ENCODE results near the gene LALBA. TPM values are rescaled to one million over a fixed set of nuclear protein-coding genes. Genes with fewer than 3 reads are reported as not detected.

Gene LALBA
- total RNA-seq, 1 experiment from 2014 or later: not detected

DNA sequence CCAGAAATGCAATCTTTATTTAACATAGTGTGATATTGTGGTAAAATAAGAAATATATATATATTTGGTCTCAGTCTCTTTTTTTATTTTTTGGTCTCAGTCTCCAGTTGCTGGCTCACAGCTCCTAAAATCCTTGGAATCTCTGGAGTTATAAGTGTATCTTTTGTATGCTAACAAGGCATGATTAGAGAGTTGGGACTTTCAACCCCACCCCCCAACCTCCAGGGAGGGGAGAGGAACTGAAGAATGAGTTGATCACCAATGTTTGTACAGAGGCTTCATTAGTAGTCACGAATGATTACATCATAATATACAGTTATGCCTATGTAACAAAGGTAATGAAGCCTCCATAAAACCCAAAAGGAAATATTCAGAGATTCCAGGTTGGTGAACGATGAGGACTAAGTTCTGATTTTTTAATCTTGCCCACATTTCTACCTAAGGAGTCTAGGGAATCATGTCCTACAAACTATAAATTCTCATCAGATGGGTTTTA is 22.8 kb upstream of the LALBA start:
- Mint-ChIP-seq H3K4me1 (peaks cover 2% of the 10 kb centered on the region), H3K36me3 (no peaks in the 10 kb centered on the region), H3K9me3 (peaks cover 23% of the 10 kb centered on the region), H3K27ac (no peak overlapping the region), H3K4me3 (no peak overlapping the region), H3K27me3 (ENCODE audit: low read depth) (no peaks in the 10 kb centered on the region; the same call in 1 of the 2 replicates)
- no peak for ATAC-seq
- POLR2A ChIA-PET: no interaction called here
- no peak for DNase-seq (ENCODE audit: low spot score)
- TF ChIP-seq JUN (CRISPR knock-in tag; IDR thresholded peaks at IDR 0.05) (no peak), ZBTB21 (CRISPR knock-in tag; IDR thresholded peaks at IDR 0.05; ENCODE audit: borderline replicate concordance) (no peak), NR3C1 (CRISPR knock-in tag; conservative IDR thresholded peaks at IDR 0.05; ENCODE audit: low read depth) (no peak), NR1H2 (CRISPR knock-in tag; IDR thresholded peaks at IDR 0.05) (no peak), TEAD1 (CRISPR knock-in tag; IDR thresholded peaks at IDR 0.05) (no peak), IRF2 (CRISPR knock-in tag; IDR thresholded peaks at IDR 0.05; ENCODE audit: borderline replicate concordance, low read depth) (no peak), KAT7 (CRISPR knock-in tag; IDR thresholded peaks at IDR 0.05; ENCODE audit: borderline replicate concordance) (no peak), ZNF317 (CRISPR knock-in tag; IDR thresholded peaks at IDR 0.05; ENCODE audit: borderline replicate concordance, low read depth) (no peak), GABPB1 (CRISPR knock-in tag; IDR thresholded peaks at IDR 0.05) (no peak), SMAD4 (CRISPR knock-in tag; IDR thresholded peaks at IDR 0.05) (no peak), SP1 (CRISPR knock-in tag; conservative IDR thresholded peaks at IDR 0.05) (no peak), HMGA2 (CRISPR knock-in tag; IDR thresholded peaks at IDR 0.05) (no peak), CREM (CRISPR knock-in tag; IDR thresholded peaks at IDR 0.05) (no peak)
- TF ChIP-seq, protein P1, sequence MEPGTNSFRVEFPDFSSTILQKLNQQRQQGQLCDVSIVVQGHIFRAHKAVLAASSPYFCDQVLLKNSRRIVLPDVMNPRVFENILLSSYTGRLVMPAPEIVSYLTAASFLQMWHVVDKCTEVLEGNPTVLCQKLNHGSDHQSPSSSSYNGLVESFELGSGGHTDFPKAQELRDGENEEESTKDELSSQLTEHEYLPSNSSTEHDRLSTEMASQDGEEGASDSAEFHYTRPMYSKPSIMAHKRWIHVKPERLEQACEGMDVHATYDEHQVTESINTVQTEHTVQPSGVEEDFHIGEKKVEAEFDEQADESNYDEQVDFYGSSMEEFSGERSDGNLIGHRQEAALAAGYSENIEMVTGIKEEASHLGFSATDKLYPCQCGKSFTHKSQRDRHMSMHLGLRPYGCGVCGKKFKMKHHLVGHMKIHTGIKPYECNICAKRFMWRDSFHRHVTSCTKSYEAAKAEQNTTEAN (CRISPR knock-in tag; IDR thresholded peaks at IDR 0.05): no peak
- TF ChIP-seq, protein P2, sequence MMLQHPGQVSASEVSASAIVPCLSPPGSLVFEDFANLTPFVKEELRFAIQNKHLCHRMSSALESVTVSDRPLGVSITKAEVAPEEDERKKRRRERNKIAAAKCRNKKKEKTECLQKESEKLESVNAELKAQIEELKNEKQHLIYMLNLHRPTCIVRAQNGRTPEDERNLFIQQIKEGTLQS (CRISPR knock-in tag; conservative IDR thresholded peaks at IDR 0.05): no peak
- TF ChIP-seq, protein P3, sequence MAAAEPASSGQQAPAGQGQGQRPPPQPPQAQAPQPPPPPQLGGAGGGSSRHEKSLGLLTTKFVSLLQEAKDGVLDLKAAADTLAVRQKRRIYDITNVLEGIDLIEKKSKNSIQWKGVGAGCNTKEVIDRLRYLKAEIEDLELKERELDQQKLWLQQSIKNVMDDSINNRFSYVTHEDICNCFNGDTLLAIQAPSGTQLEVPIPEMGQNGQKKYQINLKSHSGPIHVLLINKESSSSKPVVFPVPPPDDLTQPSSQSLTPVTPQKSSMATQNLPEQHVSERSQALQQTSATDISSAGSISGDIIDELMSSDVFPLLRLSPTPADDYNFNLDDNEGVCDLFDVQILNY (CRISPR knock-in tag; IDR thresholded peaks at IDR 0.05): no peak
- CTCF ChIA-PET: no interaction called here

DNA sequence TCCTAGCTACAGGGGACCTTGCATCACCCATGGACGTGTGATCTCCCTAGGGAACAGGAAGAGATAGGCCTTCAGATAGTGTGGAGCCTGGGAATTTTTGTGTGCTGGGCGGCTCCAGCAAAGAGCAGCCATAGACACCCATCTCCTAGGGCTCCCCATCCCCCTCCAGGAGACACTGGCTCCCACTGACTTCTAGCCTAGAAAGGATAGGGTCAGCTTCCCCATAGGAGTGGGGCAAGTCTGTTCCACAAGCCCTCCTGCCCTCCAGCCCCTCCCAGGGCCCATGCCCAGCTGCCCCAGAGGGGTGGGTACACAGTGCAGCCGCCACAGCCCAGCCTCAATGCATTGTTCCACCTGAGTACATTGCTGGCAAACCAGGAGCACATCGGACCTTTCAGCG is 16.5 kb upstream of the LALBA start:
- CTCF ChIA-PET: interaction anchor here (0.5 to 1.6 kb wide), 2 partner anchors 9 to 32 kb away, joined by 3 to 4 read pairs; no protein-coding TSS in a partner anchor
- no peak overlapping the region for H3K27ac Mint-ChIP-seq
- H3K36me3 Mint-ChIP-seq: no peaks in the 10 kb centered on the region
- DNase-seq (ENCODE audit: low spot score) (no peak), ATAC-seq (no peak)
- no peaks in the 10 kb centered on the region for H3K9me3 Mint-ChIP-seq
- H3K4me3 Mint-ChIP-seq: no peak overlapping the region
- H3K4me1 Mint-ChIP-seq: no peaks in the 10 kb centered on the region
- H3K27me3 Mint-ChIP-seq (ENCODE audit: low read depth): no peaks in the 10 kb centered on the region
- POLR2A ChIA-PET: no interaction called here
- TF ChIP-seq TP53 (CRISPR knock-in tag; IDR thresholded peaks at IDR 0.05) (no peak), SOX15 (CRISPR knock-in tag; IDR thresholded peaks at IDR 0.05) (no peak), NR2C2 (CRISPR knock-in tag; IDR thresholded peaks at IDR 0.05) (no peak), ATF1 (CRISPR knock-in tag; IDR thresholded peaks at IDR 0.05) (no peak)
- TF ChIP-seq, protein P4, sequence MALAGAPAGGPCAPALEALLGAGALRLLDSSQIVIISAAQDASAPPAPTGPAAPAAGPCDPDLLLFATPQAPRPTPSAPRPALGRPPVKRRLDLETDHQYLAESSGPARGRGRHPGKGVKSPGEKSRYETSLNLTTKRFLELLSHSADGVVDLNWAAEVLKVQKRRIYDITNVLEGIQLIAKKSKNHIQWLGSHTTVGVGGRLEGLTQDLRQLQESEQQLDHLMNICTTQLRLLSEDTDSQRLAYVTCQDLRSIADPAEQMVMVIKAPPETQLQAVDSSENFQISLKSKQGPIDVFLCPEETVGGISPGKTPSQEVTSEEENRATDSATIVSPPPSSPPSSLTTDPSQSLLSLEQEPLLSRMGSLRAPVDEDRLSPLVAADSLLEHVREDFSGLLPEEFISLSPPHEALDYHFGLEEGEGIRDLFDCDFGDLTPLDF (CRISPR knock-in tag; IDR thresholded peaks at IDR 0.05): no peak

DNA sequence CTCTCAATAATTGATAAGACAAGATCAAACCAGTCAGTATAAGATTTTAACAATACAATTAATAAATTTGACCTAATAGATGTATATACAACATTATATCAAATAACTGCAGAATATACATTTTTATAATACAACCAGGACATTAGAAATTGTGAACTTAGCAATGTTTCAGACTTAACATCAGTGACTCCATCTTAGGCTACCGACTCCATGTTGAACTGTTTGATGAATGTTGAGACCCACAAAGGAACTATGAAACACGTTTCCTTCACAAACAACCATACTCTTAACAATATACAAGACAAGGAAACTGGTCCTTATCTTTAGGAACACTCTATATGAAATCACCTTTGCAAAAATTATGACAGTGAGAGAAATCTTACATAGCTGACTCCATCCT is 13.9 kb upstream of the LALBA start:
- ATAC-seq: no peak
- POLR2A ChIA-PET: no interaction called here
- DNase-seq (ENCODE audit: low spot score): no peak
- Mint-ChIP-seq H3K4me3 (no peak overlapping the region), H3K27ac (no peak overlapping the region), H3K4me1 (no peaks in the 10 kb centered on the region), H3K9me3 (no peaks in the 10 kb centered on the region), H3K27me3 (ENCODE audit: low read depth) (no peaks in the 10 kb centered on the region), H3K36me3 (no peaks in the 10 kb centered on the region)
- CTCF ChIA-PET: interaction anchor here (0.7 to 1.6 kb wide), 2 partner anchors 34 to 804 kb away, joined by 3 to 6 read pairs; no protein-coding TSS in a partner anchor
- no peak for TF ChIP-seq TP53 (CRISPR knock-in tag; IDR thresholded peaks at IDR 0.05)
- TF ChIP-seq, protein P5, sequence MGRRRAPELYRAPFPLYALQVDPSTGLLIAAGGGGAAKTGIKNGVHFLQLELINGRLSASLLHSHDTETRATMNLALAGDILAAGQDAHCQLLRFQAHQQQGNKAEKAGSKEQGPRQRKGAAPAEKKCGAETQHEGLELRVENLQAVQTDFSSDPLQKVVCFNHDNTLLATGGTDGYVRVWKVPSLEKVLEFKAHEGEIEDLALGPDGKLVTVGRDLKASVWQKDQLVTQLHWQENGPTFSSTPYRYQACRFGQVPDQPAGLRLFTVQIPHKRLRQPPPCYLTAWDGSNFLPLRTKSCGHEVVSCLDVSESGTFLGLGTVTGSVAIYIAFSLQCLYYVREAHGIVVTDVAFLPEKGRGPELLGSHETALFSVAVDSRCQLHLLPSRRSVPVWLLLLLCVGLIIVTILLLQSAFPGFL (CRISPR knock-in tag; IDR thresholded peaks at IDR 0.05; ENCODE audit: borderline replicate concordance): no peak
- TF ChIP-seq, protein P6, sequence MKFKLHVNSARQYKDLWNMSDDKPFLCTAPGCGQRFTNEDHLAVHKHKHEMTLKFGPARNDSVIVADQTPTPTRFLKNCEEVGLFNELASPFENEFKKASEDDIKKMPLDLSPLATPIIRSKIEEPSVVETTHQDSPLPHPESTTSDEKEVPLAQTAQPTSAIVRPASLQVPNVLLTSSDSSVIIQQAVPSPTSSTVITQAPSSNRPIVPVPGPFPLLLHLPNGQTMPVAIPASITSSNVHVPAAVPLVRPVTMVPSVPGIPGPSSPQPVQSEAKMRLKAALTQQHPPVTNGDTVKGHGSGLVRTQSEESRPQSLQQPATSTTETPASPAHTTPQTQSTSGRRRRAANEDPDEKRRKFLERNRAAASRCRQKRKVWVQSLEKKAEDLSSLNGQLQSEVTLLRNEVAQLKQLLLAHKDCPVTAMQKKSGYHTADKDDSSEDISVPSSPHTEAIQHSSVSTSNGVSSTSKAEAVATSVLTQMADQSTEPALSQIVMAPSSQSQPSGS (CRISPR knock-in tag; IDR thresholded peaks at IDR 0.05; ENCODE audit: borderline replicate concordance, low read depth): no peak
- TF ChIP-seq, protein P3 (CRISPR knock-in tag; IDR thresholded peaks at IDR 0.05): no peak
- TF ChIP-seq ZNF396 (CRISPR knock-in tag; IDR thresholded peaks at IDR 0.05; ENCODE audit: borderline replicate concordance): no peak
- TF ChIP-seq, protein P7, sequence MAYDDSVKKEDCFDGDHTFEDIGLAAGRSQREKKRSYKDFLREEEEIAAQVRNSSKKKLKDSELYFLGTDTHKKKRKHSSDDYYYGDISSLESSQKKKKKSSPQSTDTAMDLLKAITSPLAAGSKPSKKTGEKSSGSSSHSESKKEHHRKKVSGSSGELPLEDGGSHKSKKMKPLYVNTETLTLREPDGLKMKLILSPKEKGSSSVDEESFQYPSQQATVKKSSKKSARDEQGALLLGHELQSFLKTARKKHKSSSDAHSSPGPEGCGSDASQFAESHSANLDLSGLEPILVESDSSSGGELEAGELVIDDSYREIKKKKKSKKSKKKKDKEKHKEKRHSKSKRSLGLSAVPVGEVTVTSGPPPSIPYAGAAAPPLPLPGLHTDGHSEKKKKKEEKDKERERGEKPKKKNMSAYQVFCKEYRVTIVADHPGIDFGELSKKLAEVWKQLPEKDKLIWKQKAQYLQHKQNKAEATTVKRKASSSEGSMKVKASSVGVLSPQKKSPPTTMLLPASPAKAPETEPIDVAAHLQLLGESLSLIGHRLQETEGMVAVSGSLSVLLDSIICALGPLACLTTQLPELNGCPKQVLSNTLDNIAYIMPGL (CRISPR knock-in tag; IDR thresholded peaks at IDR 0.05): no peak
